Hematopoietic multipotent progenitor cell treated with erythropoietin and hydrocortisone succinate and interleukin-3 and kit ligand, for 17 days (in vitro differentiated cells): ENCODE measurements around the gene XDH.

Experiments
- DNase-seq: peaks from one replicate; pipeline ENCODE4 v3.0.0-alpha.2; 2015; ENCODE audit warnings: low spot score

XDH gene

DNA sequence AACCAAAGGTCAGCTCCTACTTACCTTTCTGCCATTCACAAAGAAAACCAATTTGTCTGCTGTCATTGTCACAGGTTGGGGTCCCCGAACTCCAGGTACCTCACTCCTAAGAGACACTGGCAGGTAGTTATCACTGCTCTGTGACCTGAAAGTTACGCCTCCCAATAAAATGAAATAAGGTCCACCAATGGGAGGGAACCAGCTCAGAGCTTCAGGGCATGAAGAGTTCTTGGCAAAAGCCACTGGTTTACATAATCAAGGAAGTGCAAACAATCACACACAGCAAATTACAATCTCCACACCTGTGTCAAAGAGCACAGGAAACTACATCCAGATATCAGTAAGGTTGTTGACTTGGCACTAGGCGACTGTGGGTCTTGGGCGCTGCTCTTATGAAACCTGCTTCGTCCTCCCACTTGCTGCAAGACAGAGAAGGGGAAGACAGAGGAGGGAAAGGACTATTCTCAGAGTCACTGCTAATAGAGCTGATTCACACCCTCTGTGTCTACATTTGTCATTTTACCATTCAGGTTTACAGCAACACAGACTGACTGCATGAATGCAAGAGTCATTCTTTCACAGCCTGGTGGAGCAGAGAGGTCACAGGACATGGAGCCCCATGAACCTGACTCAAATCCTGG, at the start of gene XDH:
Gene XDH (minus strand): TSS at position 142 of the 641 bp plus-strand sequence. CDS start 76 bp downstream, at position 66.
- DNase-seq = no peak

DNA sequence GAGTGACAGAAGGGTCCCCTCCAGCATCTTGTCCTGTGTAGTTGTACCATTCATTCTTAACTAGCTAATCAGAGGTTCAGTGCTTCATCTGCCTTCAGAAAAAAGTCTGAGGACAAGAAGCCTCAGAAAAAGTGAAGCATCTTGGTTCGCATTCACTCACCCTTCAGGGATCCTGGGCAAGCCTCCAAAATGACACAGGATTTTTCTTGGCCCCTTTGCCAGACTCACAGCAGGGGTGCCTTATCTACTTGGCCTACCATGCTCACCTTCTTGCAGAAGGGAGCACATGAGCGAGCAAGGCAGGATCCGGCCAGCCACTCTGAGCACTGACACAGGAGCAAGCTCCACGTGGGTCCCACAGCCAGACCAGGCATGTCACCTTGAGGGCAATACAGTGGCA, 43.1 kb upstream of the XDH start:
- DNase-seq = no peak

DNA sequence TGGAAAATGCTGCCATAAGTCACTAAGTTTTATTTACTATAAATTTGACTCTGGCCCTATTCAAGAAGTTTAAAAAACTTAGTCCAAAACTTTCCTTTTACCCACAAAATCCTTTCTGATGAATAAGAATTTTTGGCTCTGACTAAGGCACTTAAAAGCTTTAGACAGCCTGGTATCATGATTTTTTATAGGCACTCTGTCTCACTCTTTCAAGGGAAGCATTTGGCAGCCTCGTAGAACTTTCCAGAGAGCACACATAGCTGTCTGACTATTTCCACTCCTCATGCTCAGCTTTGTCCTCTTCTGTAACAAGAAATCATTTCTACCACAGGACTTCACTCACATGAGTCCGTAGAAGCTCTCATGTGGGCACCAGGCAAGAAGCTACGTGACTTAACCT, 32.3 kb upstream of the XDH start:
- no peak for DNase-seq

DNA sequence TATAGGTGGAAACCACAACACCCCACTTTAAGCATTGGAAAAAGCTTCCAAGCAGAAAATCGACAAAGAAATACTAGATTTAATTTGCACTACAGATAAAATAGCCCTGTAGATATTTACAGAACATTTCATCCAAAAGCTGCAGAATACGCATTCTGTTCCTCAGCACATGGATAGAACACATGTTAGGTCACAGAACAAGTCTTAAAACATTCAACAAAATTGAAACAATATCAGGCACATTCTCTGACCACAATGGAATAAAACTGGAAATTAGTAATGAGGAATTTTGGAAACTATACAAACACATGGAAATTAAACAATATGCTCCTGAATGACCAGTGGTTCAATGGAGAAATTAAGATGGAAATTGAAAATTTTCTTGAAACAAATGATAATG, 27.8 kb upstream of the XDH start:
- DNase-seq = no peak

DNA sequence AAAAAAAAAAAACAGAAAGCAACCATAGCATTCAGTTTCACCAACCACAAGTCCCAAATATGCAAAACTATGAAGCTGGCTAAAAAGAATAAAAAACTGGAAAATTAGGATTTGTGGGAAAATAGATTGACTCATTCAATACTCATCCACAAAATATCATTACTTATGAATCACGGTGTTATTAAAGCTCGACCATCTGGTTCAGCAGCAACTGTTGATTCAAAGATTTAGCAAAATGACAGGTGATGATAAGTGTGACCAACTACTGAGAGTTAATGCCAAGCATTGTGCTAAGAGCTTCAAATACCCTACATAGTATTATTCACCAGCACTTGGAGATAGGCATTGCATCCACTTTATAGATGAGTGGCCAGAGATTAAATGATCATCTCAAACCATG, 26.2 kb upstream of the XDH start:
- DNase-seq = no peak

DNA sequence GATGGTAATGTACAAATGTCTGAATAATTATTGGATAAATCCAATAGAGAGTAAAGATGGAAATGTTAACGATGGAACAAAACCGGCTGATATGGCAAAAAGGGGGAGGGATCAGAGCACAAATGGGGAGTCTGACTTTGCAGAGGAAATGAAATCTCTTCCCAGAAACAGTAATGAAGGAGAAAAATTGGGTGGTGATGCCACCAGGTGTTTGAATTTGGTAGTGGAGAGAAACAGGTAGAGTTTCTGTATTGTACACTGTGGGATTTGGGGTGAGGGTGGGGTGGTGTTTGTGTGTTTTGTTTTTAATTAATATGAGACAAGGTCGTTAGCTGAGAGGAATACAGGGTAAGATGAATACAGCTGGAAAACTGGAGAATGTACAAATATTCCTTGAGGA, 20.4 kb upstream of the XDH start:
- no peak for DNase-seq

DNA sequence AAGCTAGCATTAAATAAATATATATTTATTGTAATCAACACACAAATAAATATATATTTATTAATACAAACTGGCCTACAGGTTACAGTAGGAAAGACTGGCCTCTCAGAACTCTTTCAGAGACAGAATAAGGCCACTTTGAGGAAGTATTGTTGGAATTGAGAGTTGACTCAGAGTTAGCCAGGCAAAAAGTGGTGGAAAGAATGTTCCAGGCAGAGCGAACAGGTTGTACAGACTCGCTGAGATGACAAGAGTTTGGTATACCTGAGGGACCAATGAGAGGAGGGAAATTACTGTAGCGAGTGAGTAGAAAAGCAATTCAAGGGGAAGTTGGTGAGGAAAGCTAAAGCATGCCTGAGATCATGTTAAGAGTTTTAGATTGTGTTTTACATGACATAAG, 19.0 kb upstream of the XDH start:
- DNase-seq = no peak

DNA sequence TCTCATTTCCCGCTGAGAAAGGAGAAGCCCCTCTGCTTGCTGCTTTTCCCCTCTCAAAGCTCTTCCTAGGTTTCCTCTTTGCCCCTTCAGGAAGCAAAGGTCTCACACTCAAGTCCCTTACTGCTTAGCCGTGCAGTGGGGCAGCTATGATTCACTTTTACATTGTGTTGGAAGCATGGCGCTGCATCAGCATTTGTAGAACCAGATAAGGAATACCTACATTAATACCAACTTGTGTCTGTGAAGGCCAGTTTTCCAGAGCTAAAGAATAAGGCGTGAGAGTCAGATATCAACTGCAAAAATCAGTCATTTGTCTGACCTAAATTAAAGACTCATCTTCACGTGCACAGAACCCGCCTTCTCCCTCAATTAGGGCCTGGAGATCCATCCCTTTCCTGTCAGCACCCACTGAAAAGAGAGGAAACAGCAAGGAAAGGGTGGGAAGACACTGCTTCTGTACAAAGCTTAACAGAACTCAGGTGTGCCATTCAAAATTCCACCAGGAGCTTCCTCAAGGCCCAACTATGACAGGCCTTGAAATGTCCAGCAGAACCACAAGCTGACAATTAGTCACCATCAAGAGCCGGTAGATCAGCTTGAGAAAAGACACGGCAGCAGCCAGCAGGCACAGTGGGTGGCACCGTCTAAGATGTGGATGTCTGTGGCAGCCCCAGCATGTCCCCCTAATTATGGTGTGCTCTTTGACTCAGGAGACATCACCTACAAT, 16.1 kb upstream of the XDH start:
- DNase-seq = no peak

DNA sequence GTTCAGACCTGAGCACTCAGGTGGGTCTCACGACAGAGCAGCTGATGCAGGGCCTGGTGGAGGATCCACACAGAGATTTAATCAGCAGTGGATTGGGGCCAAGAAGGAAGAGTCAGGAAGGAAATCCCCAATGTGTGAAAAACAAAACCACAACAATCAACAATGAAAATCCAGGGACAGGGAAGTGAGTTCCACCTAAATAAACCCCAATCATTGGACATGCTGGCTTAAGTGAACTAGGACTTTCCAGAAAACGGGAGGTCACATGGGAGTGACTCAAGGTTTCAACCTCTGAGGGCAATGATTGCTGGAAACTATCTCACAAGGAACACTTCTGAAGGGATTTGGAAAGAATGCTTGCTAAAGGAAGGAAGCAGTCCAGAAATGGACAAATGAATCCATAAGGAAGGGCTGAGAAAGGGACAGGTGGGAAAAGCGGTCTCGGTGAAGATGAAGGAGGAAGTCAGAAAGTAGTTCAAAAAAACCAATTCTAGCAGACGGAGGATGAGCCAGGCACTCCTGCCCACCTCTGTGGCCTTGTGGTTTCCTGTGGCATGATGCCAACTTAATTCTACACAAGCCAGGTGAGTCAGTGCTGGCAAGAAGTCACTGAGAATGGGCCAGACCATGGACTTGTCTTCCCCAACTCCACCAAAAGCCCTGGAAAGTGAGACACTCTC, 15.4 kb upstream of the XDH start:
- DNase-seq = no peak

DNA sequence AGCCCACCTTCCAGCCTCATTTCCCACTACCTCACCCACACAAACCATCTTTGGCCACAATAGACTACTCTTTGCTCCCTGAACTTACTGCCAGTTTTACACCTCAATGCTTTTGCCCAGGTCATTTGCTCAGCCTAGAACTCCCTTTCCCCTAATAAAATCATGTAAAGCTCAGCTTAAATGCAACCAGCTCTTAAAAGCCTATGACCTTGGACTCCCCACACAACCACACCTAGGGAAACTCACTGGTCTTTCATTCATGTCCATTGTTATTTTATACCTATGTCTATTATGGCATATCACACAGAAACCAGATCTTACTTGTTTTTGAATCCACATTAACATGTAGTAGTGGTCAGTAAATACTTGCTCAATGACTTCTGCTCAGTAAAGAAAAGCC, 14.5 kb upstream of the XDH start:
- DNase-seq = no peak

DNA sequence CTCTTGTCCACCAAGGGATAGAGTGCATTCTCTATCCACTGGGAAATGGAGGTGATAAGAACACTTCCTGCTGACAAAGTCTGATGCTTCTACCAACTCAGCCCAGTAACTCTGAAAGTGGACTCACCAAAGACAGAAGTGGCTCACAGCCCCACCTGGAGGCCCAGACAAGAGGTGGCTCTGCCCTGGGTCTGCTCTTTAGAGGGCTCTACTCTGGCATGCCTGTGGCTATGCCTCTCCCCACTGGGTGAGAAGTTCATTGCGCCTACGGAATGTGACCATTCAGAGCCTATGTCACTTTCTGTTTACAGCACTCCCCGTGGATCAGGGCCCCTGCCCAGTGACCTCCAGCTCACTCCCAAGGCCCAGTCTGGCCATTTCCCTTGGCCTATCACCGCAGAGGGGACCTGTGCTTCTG, 13.5 kb upstream of the XDH start:
- no peak for DNase-seq

DNA sequence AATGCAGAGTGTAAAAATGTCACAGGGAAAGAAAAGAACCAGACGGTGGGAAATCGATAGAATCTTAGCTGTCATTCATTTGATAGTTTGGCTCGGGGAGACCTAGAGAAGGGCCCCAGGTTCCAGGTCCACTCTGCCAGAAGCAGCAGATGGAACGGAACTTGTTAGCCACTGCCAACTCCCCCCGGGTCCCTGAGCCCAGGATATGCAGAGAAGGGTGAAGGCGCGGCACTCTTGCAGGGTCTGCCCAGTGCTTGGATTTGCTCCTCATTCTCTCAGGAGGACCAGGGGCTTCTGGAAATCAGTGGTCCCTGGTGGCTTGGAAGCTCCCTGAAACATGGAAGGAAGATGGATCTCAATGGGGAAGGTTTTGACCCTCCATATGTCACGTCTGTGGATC, 11.6 kb upstream of the XDH start:
- no peak for DNase-seq

DNA sequence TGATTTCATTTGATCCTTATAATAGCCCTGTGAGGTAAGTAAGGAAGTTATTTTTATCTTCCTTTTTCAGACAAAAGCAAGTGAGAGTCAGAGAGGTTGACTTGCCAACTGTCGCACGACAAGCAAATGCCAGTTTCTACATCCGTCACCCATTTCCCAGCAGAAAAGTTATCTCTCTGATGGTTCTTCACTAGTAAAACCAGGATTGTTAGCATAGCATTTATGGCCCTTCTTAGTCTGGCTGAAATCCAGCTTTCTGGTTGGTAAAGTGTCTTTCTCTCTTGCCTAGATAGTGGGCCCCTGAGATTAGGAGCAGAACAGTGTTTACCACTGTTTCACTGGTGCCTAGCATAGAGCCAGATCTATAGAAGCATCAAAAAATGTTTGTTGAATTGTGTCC, 7.1 kb upstream of the XDH start:
- no peak for DNase-seq

DNA sequence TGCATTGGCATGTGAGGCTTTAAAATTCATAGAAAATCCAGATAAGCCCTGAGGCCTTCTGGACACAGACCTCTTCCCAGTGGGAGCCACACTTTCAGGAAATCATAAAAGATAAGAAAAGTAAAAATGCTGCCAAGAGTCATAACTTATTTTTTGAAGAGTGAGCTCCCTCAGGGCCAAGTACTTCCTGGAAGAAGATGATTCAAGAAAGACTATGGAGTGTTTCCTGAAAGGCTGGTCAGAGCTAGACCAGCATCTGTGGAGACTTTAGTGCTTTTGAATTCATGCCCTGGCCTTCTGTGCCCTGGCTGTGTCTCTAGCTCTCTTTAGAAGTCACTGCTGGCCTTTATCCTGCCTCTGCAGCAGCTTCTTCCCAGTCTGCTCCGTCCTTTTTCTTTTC, 6.4 kb upstream of the XDH start:
- no peak for DNase-seq

DNA sequence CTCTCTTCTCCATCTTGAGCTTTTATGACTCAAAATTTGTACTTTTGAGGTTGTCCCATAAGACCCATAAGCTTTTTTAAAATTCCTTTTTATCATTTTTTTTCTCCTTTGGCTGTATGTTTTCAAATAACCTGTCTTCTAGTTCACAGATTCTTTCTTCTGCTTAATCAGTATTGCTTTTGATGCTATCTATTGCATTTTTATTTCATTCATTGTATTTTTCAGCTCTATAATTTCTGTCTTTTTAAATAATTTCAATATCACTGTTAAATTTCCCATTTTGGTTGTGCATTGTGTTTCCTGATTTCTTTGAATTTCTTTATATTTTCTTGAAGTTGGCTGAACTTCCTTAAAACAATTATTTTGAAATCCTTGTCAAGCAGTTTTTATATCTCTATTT, 4.8 kb upstream of the XDH start:
- DNase-seq = no peak

DNA sequence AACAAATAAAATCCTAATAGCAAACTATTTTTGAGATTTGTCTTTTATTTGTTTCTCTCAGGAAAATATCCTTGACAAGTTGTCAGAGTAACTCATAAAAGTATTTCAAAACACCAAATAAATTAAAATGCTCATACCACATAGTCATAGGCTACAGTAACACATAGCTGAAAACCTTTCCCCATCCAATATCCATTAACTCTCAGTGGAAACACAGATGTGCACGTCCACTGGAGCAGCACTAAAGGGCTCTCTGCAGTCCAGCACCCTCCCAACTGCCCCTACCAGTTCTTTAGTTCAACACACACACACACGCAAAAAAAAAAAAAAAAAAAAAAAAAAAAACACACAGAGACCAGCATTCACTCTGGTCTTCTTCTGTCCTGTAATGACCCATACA, 879 bp upstream of the XDH start:
- DNase-seq = no peak

DNA sequence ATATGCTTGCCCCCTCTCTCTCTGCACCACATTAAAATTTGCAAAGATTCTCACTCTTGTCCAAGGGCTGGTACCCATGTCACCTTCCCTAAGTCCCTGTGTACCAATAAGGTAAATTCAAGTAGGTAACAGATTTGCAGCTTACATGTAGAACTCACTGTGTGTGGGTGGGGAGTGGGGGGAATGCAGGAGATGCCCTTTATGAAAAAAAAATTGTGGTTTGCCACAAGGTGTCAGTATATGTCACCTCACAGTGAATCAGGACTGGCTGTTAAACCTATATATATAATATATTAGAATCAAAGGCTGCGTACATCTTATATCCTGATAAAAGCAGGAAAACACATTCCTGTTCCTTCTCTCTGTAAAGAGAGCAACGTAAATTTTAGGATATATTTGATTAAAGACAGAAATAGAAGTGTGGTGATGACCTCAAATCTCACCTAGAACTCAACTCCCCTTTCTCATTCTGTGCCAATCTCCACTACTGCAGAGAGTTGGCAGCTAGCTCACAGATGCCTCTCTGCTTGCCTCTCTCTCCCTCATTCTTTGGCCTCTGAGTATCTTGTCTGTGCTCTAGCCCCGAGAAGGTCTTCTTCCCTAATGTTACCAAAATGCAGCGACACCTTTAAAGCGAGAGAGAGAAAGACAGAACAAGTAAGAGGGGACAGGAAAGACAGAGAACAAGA, 536 bp downstream of the XDH start:
- no peak for DNase-seq

DNA sequence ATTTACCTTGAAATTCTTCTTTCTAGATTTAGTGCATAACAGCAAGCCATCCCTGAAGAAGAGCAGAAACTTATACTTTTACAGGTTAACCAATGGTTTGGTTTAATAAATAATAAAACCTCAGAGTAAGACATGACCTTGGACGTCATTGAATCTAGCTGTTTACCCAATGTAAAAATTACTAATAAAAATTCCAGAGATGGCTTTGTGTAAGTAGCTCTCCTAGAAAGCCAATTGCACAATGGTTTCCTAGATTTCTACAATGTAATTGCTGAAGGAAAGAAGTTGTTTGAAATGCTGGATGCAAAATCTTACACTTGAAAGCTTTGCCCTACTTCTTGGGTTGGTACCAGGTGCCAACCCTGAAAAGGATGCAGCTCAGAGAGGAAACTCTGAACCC, 1.5 kb downstream of the XDH start:
- DNase-seq = no peak

DNA sequence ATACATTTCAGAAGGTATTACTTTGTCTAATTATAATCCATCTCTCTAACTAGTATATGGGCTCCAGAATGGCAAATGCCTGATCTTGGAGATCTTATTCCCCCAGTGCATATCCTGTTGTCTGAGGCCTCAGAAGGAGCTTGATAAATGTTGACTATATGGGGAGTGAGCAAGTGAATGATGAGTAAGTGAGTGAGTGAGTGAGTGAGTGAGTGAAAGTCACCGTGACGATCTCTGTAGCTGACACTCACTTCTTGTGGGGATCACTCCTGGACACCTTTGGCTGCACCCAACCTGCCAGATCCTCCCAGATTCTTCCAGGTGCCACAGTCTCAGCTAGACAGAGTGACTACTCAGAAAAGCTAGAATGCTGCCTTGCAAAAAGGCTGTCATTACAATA, 2.8 kb downstream of the XDH start:
- no peak for DNase-seq

DNA sequence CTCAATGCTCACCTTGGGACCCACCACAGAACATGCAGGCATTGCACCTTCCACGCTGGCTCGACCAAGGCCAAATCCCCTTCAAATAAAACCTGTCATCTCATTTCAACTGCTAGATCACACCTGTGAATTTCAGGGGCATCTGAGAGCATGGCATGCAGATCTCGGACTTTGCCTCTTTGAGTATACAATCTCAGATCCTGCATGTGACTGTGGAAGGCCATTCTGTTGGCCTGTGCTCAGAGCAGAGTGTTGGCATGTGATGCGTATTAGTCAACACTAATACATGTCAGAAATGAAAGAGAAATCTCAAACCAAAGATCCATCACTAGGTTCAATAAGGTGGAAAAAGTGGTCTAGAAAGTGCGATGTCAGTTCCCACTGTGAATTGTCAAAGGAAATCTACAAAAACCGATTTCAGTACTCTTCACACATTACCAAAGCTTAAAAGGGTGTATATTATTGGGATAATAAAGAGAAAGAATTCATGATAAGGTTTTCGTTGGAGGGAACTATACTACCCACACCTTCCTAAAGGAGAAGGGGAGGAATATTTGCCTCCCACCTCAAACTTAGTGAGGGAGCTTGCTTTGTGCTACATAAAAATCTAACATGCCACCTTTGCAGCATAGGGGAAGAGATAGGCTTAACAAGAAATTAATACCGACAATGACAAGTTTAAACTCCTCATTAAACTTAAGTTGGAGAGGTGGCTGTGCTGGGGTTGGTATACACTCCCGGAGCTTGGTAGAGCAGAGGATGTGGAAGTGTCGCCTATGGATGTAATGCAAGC, 7.8 kb downstream of the XDH start:
- DNase-seq = no peak

DNA sequence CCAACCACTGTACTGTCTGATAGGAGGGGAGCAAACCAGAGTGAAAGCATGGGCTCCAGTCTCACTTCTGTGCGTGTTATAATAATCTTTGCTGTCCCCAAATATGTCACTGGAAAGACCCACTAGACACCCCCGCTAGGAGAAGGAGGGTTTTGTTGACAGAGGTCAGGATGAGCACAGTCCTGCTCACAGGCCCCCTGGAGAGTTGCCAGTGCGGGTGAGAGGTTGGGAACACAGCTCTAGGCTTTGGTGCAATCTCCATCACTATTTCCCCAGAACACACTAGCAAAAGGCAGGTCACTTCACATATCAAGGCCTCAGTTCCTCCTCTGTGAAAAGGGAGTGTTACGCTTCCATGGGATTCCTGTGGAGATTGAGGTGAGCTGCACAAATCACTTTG, 9.7 kb downstream of the XDH start:
- DNase-seq = no peak

DNA sequence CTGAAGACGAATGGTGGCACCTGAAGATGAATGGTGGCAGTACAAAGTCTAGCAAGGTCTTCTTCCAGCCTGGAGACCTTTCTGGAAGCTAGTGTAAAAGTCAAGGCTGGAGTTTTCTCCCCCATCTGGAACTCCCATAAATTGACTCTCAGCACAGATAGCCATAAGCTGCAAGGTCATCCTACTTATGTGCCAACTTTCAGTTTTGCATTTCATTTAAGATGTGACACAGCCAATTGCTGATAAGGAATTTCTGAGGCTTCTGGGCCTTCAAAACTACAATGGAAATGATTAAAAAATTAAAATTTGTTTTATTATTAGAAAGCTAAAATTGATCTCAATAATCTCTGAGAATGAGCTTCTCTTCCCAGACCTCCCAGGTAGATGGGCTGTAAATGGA, 10.2 kb downstream of the XDH start:
- no peak for DNase-seq
